HepG2 (cell line): ENCODE results near the gene POLH.

ENCODE experiments used
- EZH2 ChIP-seq: conservative IDR thresholded peaks from 2 replicates; pipeline ENCODE4 v1.6.1; 2012; ENCODE audit warnings: mild to moderate bottlenecking, low read depth, low read length, moderate library complexity
- JDP2 ChIP-seq: sonication (generic); formaldehyde crosslinking; IDR thresholded peaks from 2 replicates; pipeline ENCODE4 v1.8.1; 2022; ENCODE audit warnings: missing genetic modification reagents, borderline replicate concordance
- JUN ChIP-seq: sonication (generic); formaldehyde crosslinking; IDR thresholded peaks from 2 replicates; pipeline ENCODE4 v1.4.0; 2020; ENCODE audit warnings: mild to moderate bottlenecking, missing genetic modification reagents
- MZF1 ChIP-seq: sonication (generic); formaldehyde crosslinking; IDR thresholded peaks from 2 replicates; pipeline ENCODE4 v1.8.1; 2023; ENCODE audit warnings: mild to moderate bottlenecking, missing genetic modification reagents, borderline replicate concordance
- NR2C2 ChIP-seq: sonication (generic); formaldehyde crosslinking; IDR thresholded peaks from 2 replicates; pipeline ENCODE4 v1.4.0; 2020; ENCODE audit warnings: missing genetic modification reagents, mild to moderate bottlenecking, moderate library complexity, borderline replicate concordance
- POLR2A ChIP-seq, 2 experiments: IDR thresholded peaks; 2 replicates each; pipeline ENCODE4 v1.6.1; 2011; ENCODE audit warnings: low read depth in 2 of 2, low read length in 2 of 2, mild to moderate bottlenecking in 1 of 2, moderate library complexity in 1 of 2; ENCODE audit not compliant: insufficient read depth in 1 of 2
- RAD51 ChIP-seq: fragments of 450-650 bp; IDR thresholded peaks from 2 replicates; pipeline ENCODE4 v1.6.1; 2016; ENCODE audit warnings: borderline replicate concordance
- SIN3A ChIP-seq: IDR thresholded peaks from 2 replicates; pipeline ENCODE4 v1.6.1; 2011; ENCODE audit warnings: low read depth, mild to moderate bottlenecking, control low read depth, low read length, borderline replicate concordance
- ZBTB49 ChIP-seq: sonication (generic); formaldehyde crosslinking; IDR thresholded peaks from 2 replicates; pipeline ENCODE4 v1.4.0; 2020; ENCODE audit warnings: missing genetic modification reagents, borderline replicate concordance
- ZNF326 ChIP-seq: sonication (generic); formaldehyde crosslinking; IDR thresholded peaks from 2 replicates; pipeline ENCODE4 v1.4.0; 2020; ENCODE audit warnings: missing genetic modification reagents, borderline replicate concordance

- no peak for TF ChIP-seq RAD51
- TF ChIP-seq NR2C2 = no peak; the same call in 1 of the 2 replicates
- no peak for TF ChIP-seq EZH2
- no peak for TF ChIP-seq JDP2 (CRISPR knock-in tag)
- no peak for TF ChIP-seq SIN3A
- TF ChIP-seq ZNF326 (CRISPR knock-in tag) = no peak
- TF ChIP-seq ZBTB49 (CRISPR knock-in tag) = no peak
- no peak for TF ChIP-seq JUN (CRISPR knock-in tag)
- no peak for TF ChIP-seq POLR2A (IDR thresholded peaks at IDR 0.05; ENCODE audit: insufficient read depth in 1 of 2, low read depth in 2 of 2, low read length in 2 of 2)
- no peak for TF ChIP-seq MZF1
Measured at GRCh38 chr6:43608807-43609206, 32.8 kb downstream of the POLH start.
